Stimulated activated CD8-positive, alpha-beta memory T cell treated with anti-CD3 and anti-CD28 coated beads, Interleukin-4, amount 100 ng/mL, for 1 hour (primary cell): Measurements from ENCODE around the gene ZFP64.
"Not testable (repeated sequence)": the region's sequence is repeated elsewhere in the genome, so short reads cannot be mapped to it uniquely, and the experiment has no call there.

Experiments
- DNase-seq, 2 donors: peaks; one replicate each; pipeline ENCODE4 v3.0.0-alpha.2; 2020; ENCODE audit warnings: low read depth in 2 of 2, low spot score in 1 of 2

The ZFP64 gene

GRCh38 chr20:52204136-52204535 lies 12.6 kb upstream of the ZFP64 start:
- DNase-seq = no peak

- no peak for DNase-seq
Measured at GRCh38 chr20:52201395-52201794, 9.8 kb upstream of the ZFP64 start.

GRCh38 chr20:52200870-52201269 lies 9.3 kb upstream of the ZFP64 start:
- DNase-seq = no peak

- no peak for DNase-seq
Measured at GRCh38 chr20:52196845-52197244, 5.3 kb upstream of the ZFP64 start.

- DNase-seq = no peak
Measured at GRCh38 chr20:52193886-52194545, 2.4 kb upstream of the ZFP64 start.

GRCh38 chr20:52193133-52193532 lies 1.6 kb upstream of the ZFP64 start:
- no peak for DNase-seq

- not testable (repeated sequence) for DNase-seq
Measured at GRCh38 chr20:52192719-52193007, 1.1 kb upstream of the ZFP64 start.

- peak in 1 of 2 donors; percentile 17 for DNase-seq
Measured at GRCh38 chr20:52191916-52192718, 538 bp upstream of the ZFP64 start.

GRCh38 chr20:52190437-52191131 lies 995 bp downstream of the ZFP64 start:
- DNase-seq = peak in 1 of 2 donors; percentile 6

GRCh38 chr20:52181766-52182165 lies 9.8 kb downstream of the ZFP64 start:
- no peak for DNase-seq

- DNase-seq = no peak
Measured at GRCh38 chr20:52180180-52180840, 11.3 kb downstream of the ZFP64 start.

- DNase-seq = no peak
Measured at GRCh38 chr20:52179331-52180179, 12.0 kb downstream of the ZFP64 start.

- DNase-seq = no peak
Measured at GRCh38 chr20:52178691-52179090, 12.9 kb downstream of the ZFP64 start.

GRCh38 chr20:52175840-52176239 lies 15.7 kb downstream of the ZFP64 start:
- no peak for DNase-seq

GRCh38 chr20:52172392-52173047 lies 19.1 kb downstream of the ZFP64 start:
- DNase-seq = no peak

GRCh38 chr20:52171025-52171424 lies 20.6 kb downstream of the ZFP64 start:
- no peak for DNase-seq

- DNase-seq = no peak
Measured at GRCh38 chr20:52168116-52168515, 23.5 kb downstream of the ZFP64 start.

GRCh38 chr20:52167232-52167840 lies 24.2 kb downstream of the ZFP64 start:
- DNase-seq = no peak

GRCh38 chr20:52166150-52166549 lies 25.4 kb downstream of the ZFP64 start:
- no peak for DNase-seq
